ENCODE data around the gene FBXL2. TPM values are rescaled to one million over a fixed set of nuclear protein-coding genes. Genes with fewer than 3 reads are reported as not detected.

Gene FBXL2
- total RNA-seq, 3 donors from 2014 or later: not detected

Other genes starting within 250 kb of the FBXL2 start
- gene GLB1, start 180.3 kb upstream of the FBXL2 start, total RNA-seq: 10 to 100 TPM; 25.1 to 37.7 (median 34.2) TPM
- 10 to 100 TPM; 11.5 to 14.5 (median 11.6) TPM for gene TMPPE, start 180.3 kb upstream of the FBXL2 start, total RNA-seq
- gene CRTAP, start 163.4 kb upstream of the FBXL2 start, total RNA-seq: 10 to 100 TPM; 16.3 to 21.9 (median 21.7) TPM
- not detected for gene SUSD5, start 58.6 kb upstream of the FBXL2 start, total RNA-seq
- gene UBP1, start 163.0 kb downstream of the FBXL2 start, total RNA-seq: 10 to 100 TPM; 64.2 to 69.7 (median 69.0) TPM

All from activated T-cell treated with anti-CD3 and anti-CD28 coated beads, Interleukin-2, amount 50 U/mL, for 4 hours (primary cell).